Measurements from ENCODE around the gene ZBTB12. TPM values are rescaled to one million over a fixed set of nuclear protein-coding genes. Genes with fewer than 3 reads are reported as not detected.
"Not testable (repeated sequence)": the region's sequence is repeated elsewhere in the genome, so short reads cannot be mapped to it uniquely, and the experiment has no call there.

Gene ZBTB12
- total RNA-seq, 1 experiment from 2014 or later = 16.2 TPM

DNA sequence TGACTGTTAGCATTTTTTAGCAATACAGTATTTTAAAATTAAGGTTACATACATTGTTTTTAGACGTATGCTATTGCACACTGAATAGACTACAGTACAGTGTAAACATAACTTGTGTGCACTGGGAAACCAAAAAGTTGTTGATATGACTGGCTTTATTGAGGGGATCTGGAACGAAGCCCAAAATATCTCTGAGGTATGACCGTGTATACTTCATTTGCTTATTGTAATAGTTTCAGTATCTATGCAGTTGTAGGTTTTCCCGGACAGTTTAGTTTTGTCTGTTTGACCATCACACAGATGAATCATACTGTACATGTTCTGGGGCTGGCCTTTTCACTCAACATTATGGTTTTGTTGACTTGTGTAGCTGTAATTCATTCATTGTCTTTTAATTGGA lies 6.9 kb upstream of the ZBTB12 start:
- POLR2A ChIA-PET (ENCODE audit: unreplicated experiment) = interaction anchor here (0.6 kb wide), 3 partner anchors 40 to 222 kb away, joined by 3 to 6 read pairs (median 3); partner anchors contain the start of gene FKBPL
- Histone ChIP-seq H3K4me1 (replicated peaks; ENCODE audit: insufficient read depth) (peaks cover 23% of the 10 kb centered on the region; the same call in 1 of the 2 replicates), H3K27ac (no peak overlapping the region), H3K4me3 (no peak overlapping the region), H4K20me1 (ENCODE audit: insufficient read depth) (no peaks in the 10 kb centered on the region), H3K9me2 (ENCODE audit: insufficient read depth) (no peaks in the 10 kb centered on the region), H3K36me3 (ENCODE audit: low read depth) (no peaks in the 10 kb centered on the region), H3K27me3 (ENCODE audit: insufficient read depth, low read depth) (no peaks in the 10 kb centered on the region), H3K79me2 (ENCODE audit: low read depth) (no peaks in the 10 kb centered on the region), H3F3A (ENCODE audit: insufficient read depth, low read depth) (peaks cover 20% of the 10 kb centered on the region), H2AFZ (no peak overlapping the region), H3K9me3 (ENCODE audit: insufficient read depth, low read depth) (no peaks in the 10 kb centered on the region), H3K4me2 (no peak overlapping the region)
- DNase-seq = no peak
- BruUV-seq (replicated peaks) = no TSS peak
- TF ChIP-seq EZH2 (IDR thresholded peaks at IDR 0.05; ENCODE audit: low read depth) (no peak), CTCF (conservative IDR thresholded peaks at IDR 0.05) (no peak)
- intact Hi-C loops (cut with micrococcal nuclease; ENCODE audit: unreplicated experiment) = no loop called here
- CTCF ChIA-PET = no interaction called here

DNA sequence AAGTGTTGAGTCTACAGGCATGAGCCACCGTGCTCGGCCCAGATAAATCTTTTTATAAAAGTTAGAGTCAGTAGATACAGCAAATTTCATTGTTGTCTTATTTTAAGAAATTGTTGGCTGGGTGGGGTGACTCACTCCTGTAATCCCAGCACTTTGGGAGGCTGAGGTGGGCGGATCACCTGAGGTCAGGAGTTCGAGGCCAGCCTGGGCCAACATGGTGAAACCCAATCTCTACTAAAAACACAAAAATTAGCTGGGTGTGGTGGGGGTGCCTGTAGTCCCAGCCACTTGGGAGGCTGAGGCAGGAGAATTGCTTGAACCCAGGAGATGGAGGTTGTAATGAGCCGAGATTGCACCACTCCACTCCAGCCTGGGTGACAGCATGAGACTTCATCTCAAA lies 6.4 kb upstream of the ZBTB12 start:
- H3K27me3 ChIP-seq (ENCODE audit: insufficient read depth, low read depth); DNase-seq; H2AFZ ChIP-seq; H3K4me2 ChIP-seq; POLR2A ChIA-PET (ENCODE audit: unreplicated experiment); H3K36me3 ChIP-seq (ENCODE audit: low read depth); H3K4me3 ChIP-seq; H3K27ac ChIP-seq; intact Hi-C loops (cut with micrococcal nuclease; ENCODE audit: unreplicated experiment); BruUV-seq (replicated peaks); H4K20me1 ChIP-seq (ENCODE audit: insufficient read depth); H3K9me2 ChIP-seq (ENCODE audit: insufficient read depth); H3K79me2 ChIP-seq (ENCODE audit: low read depth); CTCF ChIA-PET; H3K9me3 ChIP-seq (ENCODE audit: insufficient read depth, low read depth): not testable (repeated sequence)
- peaks cover 22% of the 10 kb centered on the region for H3F3A ChIP-seq (ENCODE audit: insufficient read depth, low read depth)
- peaks cover 23% of the 10 kb centered on the region; the same call in 1 of the 2 replicates for H3K4me1 ChIP-seq (replicated peaks; ENCODE audit: insufficient read depth)

- Histone ChIP-seq H3K4me2 (no peak overlapping the region), H3K4me1 (replicated peaks; ENCODE audit: insufficient read depth) (peaks cover 28% of the 10 kb centered on the region; the same call in 1 of the 2 replicates), H2AFZ (no peak overlapping the region), H3F3A (ENCODE audit: insufficient read depth, low read depth) (peaks cover 31% of the 10 kb centered on the region), H3K79me2 (ENCODE audit: low read depth) (no peaks in the 10 kb centered on the region), H4K20me1 (ENCODE audit: insufficient read depth) (no peaks in the 10 kb centered on the region), H3K4me3 (no peak overlapping the region), H3K9me3 (ENCODE audit: insufficient read depth, low read depth) (no peaks in the 10 kb centered on the region), H3K27ac (no peak overlapping the region), H3K36me3 (ENCODE audit: low read depth) (no peaks in the 10 kb centered on the region), H3K9me2 (ENCODE audit: insufficient read depth) (no peaks in the 10 kb centered on the region), H3K27me3 (ENCODE audit: insufficient read depth, low read depth) (no peaks in the 10 kb centered on the region)
- intact Hi-C loops (cut with micrococcal nuclease; ENCODE audit: unreplicated experiment) = no loop called here
- ChIA-PET POLR2A (ENCODE audit: unreplicated experiment) (interaction anchor here (0.6 to 0.7 kb wide), 3 partner anchors 38 to 132 kb away, joined by 3 to 6 read pairs (median 4); partner anchors contain the start of gene CFB), CTCF (interaction anchor here (0.6 kb wide), 2 partner anchors 63 to 181 kb away, joined by 4 to 7 read pairs; no protein-coding TSS in a partner anchor)
- TF ChIP-seq EZH2 (IDR thresholded peaks at IDR 0.05; ENCODE audit: low read depth) (no peak), CTCF (conservative IDR thresholded peaks at IDR 0.05) (no peak)
- no TSS peak for BruUV-seq (replicated peaks)
- no peak for DNase-seq
Observed at GRCh38 chr6:31907158-31907813, 5.4 kb upstream of the ZBTB12 start.

- POLR2A ChIA-PET (ENCODE audit: unreplicated experiment) = interaction anchor here (0.6 kb wide), 1 partner anchor 133 kb away, joined by 4 read pairs; no protein-coding TSS in a partner anchor
- H3K4me3 ChIP-seq; H2AFZ ChIP-seq; H3K4me2 ChIP-seq; H3K27me3 ChIP-seq (ENCODE audit: insufficient read depth, low read depth); H3K36me3 ChIP-seq (ENCODE audit: low read depth); H4K20me1 ChIP-seq (ENCODE audit: insufficient read depth); intact Hi-C loops (cut with micrococcal nuclease; ENCODE audit: unreplicated experiment); H3K9me2 ChIP-seq (ENCODE audit: insufficient read depth); H3K9me3 ChIP-seq (ENCODE audit: insufficient read depth, low read depth); DNase-seq; BruUV-seq (replicated peaks); H3K79me2 ChIP-seq (ENCODE audit: low read depth); H3K27ac ChIP-seq: not testable (repeated sequence)
- CTCF ChIA-PET = interaction anchor here (0.6 kb wide), 1 partner anchor 182 kb away, joined by 7 read pairs; no protein-coding TSS in a partner anchor
- Histone ChIP-seq H3K4me1 (replicated peaks; ENCODE audit: insufficient read depth) (peaks cover 27% of the 10 kb centered on the region; the same call in 1 of the 2 replicates), H3F3A (ENCODE audit: insufficient read depth, low read depth) (peaks cover 31% of the 10 kb centered on the region)
Observed at GRCh38 chr6:31906727-31907126, 4.8 kb upstream of the ZBTB12 start.

Data from PC-9 (cell line).